IPS-18c (cell line): ENCODE results near the gene BCL11A.
A peak's percentile ranks its signal among the peaks of the same experiment; 100 is the strongest.

Source experiments
- H3K4me3 ChIP-seq: 2 replicates; pipeline ENCODE4 v1.7.0; 2013; ENCODE audit warnings: low read depth, mild to moderate bottlenecking, low read length, moderate library complexity; ENCODE audit not compliant: insufficient read depth
- H3K9me3 ChIP-seq: one replicate; pipeline ENCODE4 v1.6.1; 2013; ENCODE audit warnings: mild to moderate bottlenecking, low read length, moderate library complexity; ENCODE audit not compliant: control insufficient read depth, insufficient read depth

Gene BCL11A

GRCh38 chr2:60416221-60417008 lies 137.0 kb downstream of the BCL11A start:
- no peaks in the 10 kb centered on the region for H3K9me3 ChIP-seq
- 0 out of 2 replicates have a peak overlapping the region, but pooled peaks have one; percentile 0 for H3K4me3 ChIP-seq

- H3K9me3 ChIP-seq = no peaks in the 10 kb centered on the region
- no peak overlapping the region for H3K4me3 ChIP-seq
These were observed 137.6 kb downstream of the BCL11A start for GRCh38 chr2:60415814-60416213.

- H3K4me3 ChIP-seq = no peak overlapping the region
- H3K9me3 ChIP-seq = no peaks in the 10 kb centered on the region
These were observed 138.8 kb downstream of the BCL11A start for GRCh38 chr2:60414495-60415138.

GRCh38 chr2:60413814-60414168 lies 139.7 kb downstream of the BCL11A start:
- Histone ChIP-seq H3K9me3 (no peaks in the 10 kb centered on the region), H3K4me3 (no peak overlapping the region)

- H3K4me3 ChIP-seq = no peak overlapping the region
- no peaks in the 10 kb centered on the region for H3K9me3 ChIP-seq
These were observed 140.2 kb downstream of the BCL11A start for GRCh38 chr2:60413069-60413813.

GRCh38 chr2:60412620-60413019 lies 140.8 kb downstream of the BCL11A start:
- no peak overlapping the region for H3K4me3 ChIP-seq
- H3K9me3 ChIP-seq = no peaks in the 10 kb centered on the region

- Histone ChIP-seq H3K9me3 (no peaks in the 10 kb centered on the region), H3K4me3 (no peak overlapping the region)
These were observed 141.4 kb downstream of the BCL11A start for GRCh38 chr2:60412027-60412426.

- no peak overlapping the region for H3K4me3 ChIP-seq
- H3K9me3 ChIP-seq = no peaks in the 10 kb centered on the region
These were observed 142.2 kb downstream of the BCL11A start for GRCh38 chr2:60411295-60411694.

- no peaks in the 10 kb centered on the region for H3K9me3 ChIP-seq
These were observed 142.9 kb downstream of the BCL11A start for GRCh38 chr2:60410456-60411146.

GRCh38 chr2:60409531-60409871 lies 144.0 kb downstream of the BCL11A start:
- no peak overlapping the region for H3K4me3 ChIP-seq
- H3K9me3 ChIP-seq = no peaks in the 10 kb centered on the region

More at GRCh38 chr2:60410456-60411146, 142.9 kb downstream of the BCL11A start:
- H3K4me3 ChIP-seq = no peak overlapping the region

GRCh38 chr2:60408811-60409530 lies 144.5 kb downstream of the BCL11A start:
- H3K9me3 ChIP-seq = no peaks in the 10 kb centered on the region
- no peak overlapping the region for H3K4me3 ChIP-seq

- H3K4me3 ChIP-seq = no peak overlapping the region
- no peaks in the 10 kb centered on the region for H3K9me3 ChIP-seq
These were observed 145.2 kb downstream of the BCL11A start for GRCh38 chr2:60408207-60408606.

GRCh38 chr2:60407398-60407797 lies 146.1 kb downstream of the BCL11A start:
- no peak overlapping the region for H3K4me3 ChIP-seq
- H3K9me3 ChIP-seq = no peaks in the 10 kb centered on the region

GRCh38 chr2:60406192-60406591 lies 147.3 kb downstream of the BCL11A start:
- no peak overlapping the region for H3K4me3 ChIP-seq

GRCh38 chr2:60405271-60405919 lies 148.1 kb downstream of the BCL11A start:
- no peaks in the 10 kb centered on the region for H3K9me3 ChIP-seq
- H3K4me3 ChIP-seq = no peak overlapping the region

More at GRCh38 chr2:60406192-60406591, 147.3 kb downstream of the BCL11A start:
- no peaks in the 10 kb centered on the region for H3K9me3 ChIP-seq
